ENCODE measurements around the gene CAMKK2. TPM values are rescaled to one million over a fixed set of nuclear protein-coding genes. Genes with fewer than 3 reads are reported as not detected.
A peak's percentile ranks its signal among the peaks of the same experiment; 100 is the strongest.

CAMKK2 gene
- total RNA-seq, 2 experiments from 2014 or later = 22.0 to 22.4 TPM

GRCh38 chr12:121251838-121252237 lies 44.7 kb downstream of the CAMKK2 start:
- Mint-ChIP-seq H3K27ac (no peak overlapping the region), H3K9me3 (no peaks in the 10 kb centered on the region), H3K4me1 (ENCODE audit: low read depth) (peaks cover 3% of the 10 kb centered on the region), H3K36me3 (peaks cover 56% of the 10 kb centered on the region), H3K4me3 (no peak overlapping the region), H3K27me3 (no peaks in the 10 kb centered on the region)
- no peak for DNase-seq
- CTCF ChIA-PET = no interaction called here
- POLR2A ChIA-PET = no interaction called here
- intact Hi-C loops (cut with micrococcal nuclease) = no loop called here

- Mint-ChIP-seq H3K4me3 (no peak overlapping the region), H3K36me3 (peaks cover 51% of the 10 kb centered on the region), H3K27me3 (no peaks in the 10 kb centered on the region), H3K4me1 (ENCODE audit: low read depth) (peaks cover 3% of the 10 kb centered on the region), H3K27ac (no peak overlapping the region), H3K9me3 (no peaks in the 10 kb centered on the region)
- ChIA-PET CTCF (no interaction called here), POLR2A (no interaction called here)
- intact Hi-C loops (cut with micrococcal nuclease) = no loop called here
- DNase-seq = no peak
Observed at GRCh38 chr12:121250359-121250758, 46.1 kb downstream of the CAMKK2 start.

- Mint-ChIP-seq H3K36me3 (peaks cover 38% of the 10 kb centered on the region), H3K27me3 (no peaks in the 10 kb centered on the region), H3K4me3 (no peak overlapping the region), H3K27ac (no peak overlapping the region), H3K9me3 (no peaks in the 10 kb centered on the region), H3K4me1 (ENCODE audit: low read depth) (peaks cover under 1% of the 10 kb centered on the region)
- CTCF ChIA-PET = interaction anchor here (0.5 to 0.6 kb wide), 2 partner anchors 189 to 404 kb away, joined by 3 to 4 read pairs; no protein-coding TSS in a partner anchor
- intact Hi-C loops (cut with micrococcal nuclease) = no loop called here
- no peak for DNase-seq
- POLR2A ChIA-PET = no interaction called here
Observed at GRCh38 chr12:121248622-121249021, 47.9 kb downstream of the CAMKK2 start.

- no peak overlapping the region for H3K4me3 Mint-ChIP-seq
- no peak for DNase-seq
- no peak overlapping the region for H3K27ac Mint-ChIP-seq
- no peaks in the 10 kb centered on the region for H3K9me3 Mint-ChIP-seq
- intact Hi-C loops (cut with micrococcal nuclease) = no loop called here
- no peaks in the 10 kb centered on the region for H3K4me1 Mint-ChIP-seq (ENCODE audit: low read depth)
- ChIA-PET CTCF (no interaction called here), POLR2A (no interaction called here)
- H3K27me3 Mint-ChIP-seq = no peaks in the 10 kb centered on the region
- H3K36me3 Mint-ChIP-seq = peaks cover 25% of the 10 kb centered on the region
Observed at GRCh38 chr12:121246893-121247557, 49.5 kb downstream of the CAMKK2 start.

GRCh38 chr12:121245951-121246350 lies 50.6 kb downstream of the CAMKK2 start:
- DNase-seq = no peak
- Mint-ChIP-seq H3K36me3 (peaks cover 20% of the 10 kb centered on the region), H3K27ac (no peak overlapping the region), H3K4me1 (ENCODE audit: low read depth) (peaks cover 10% of the 10 kb centered on the region), H3K4me3 (no peak overlapping the region), H3K9me3 (no peaks in the 10 kb centered on the region), H3K27me3 (no peaks in the 10 kb centered on the region)
- ChIA-PET POLR2A (no interaction called here), CTCF (no interaction called here)
- intact Hi-C loops (cut with micrococcal nuclease) = no loop called here

GRCh38 chr12:121245031-121245430 lies 51.5 kb downstream of the CAMKK2 start:
- no peak overlapping the region for H3K27ac Mint-ChIP-seq
- ChIA-PET CTCF (no interaction called here), POLR2A (no interaction called here)
- H3K27me3 Mint-ChIP-seq = no peaks in the 10 kb centered on the region
- no peak overlapping the region for H3K4me3 Mint-ChIP-seq
- no peak for DNase-seq
- intact Hi-C loops (cut with micrococcal nuclease) = no loop called here
- no peaks in the 10 kb centered on the region for H3K9me3 Mint-ChIP-seq
- peaks cover 19% of the 10 kb centered on the region for H3K4me1 Mint-ChIP-seq (ENCODE audit: low read depth)
- peaks cover 20% of the 10 kb centered on the region for H3K36me3 Mint-ChIP-seq

- POLR2A ChIA-PET = no interaction called here
- H3K4me1 Mint-ChIP-seq (ENCODE audit: low read depth) = peaks cover 32% of the 10 kb centered on the region
- peak overlapping the region; percentile 79 for H3K27ac Mint-ChIP-seq
- intact Hi-C loops (cut with micrococcal nuclease) = no loop called here
- no peak for DNase-seq
- peaks cover 12% of the 10 kb centered on the region for H3K36me3 Mint-ChIP-seq
- no peaks in the 10 kb centered on the region for H3K27me3 Mint-ChIP-seq
- CTCF ChIA-PET = no interaction called here
- H3K4me3 Mint-ChIP-seq = peak overlapping the region; percentile 57
- no peaks in the 10 kb centered on the region for H3K9me3 Mint-ChIP-seq
Observed at GRCh38 chr12:121241156-121241970, 55.1 kb downstream of the CAMKK2 start.

- Mint-ChIP-seq H3K9me3 (no peaks in the 10 kb centered on the region), H3K4me1 (ENCODE audit: low read depth) (peaks cover 32% of the 10 kb centered on the region), H3K36me3 (peaks cover 15% of the 10 kb centered on the region), H3K27ac (peak overlapping the region; percentile 79), H3K27me3 (no peaks in the 10 kb centered on the region), H3K4me3 (peak overlapping the region; percentile 57)
- ChIA-PET CTCF (interaction anchor here (1.9 to 2.8 kb wide), 2 partner anchors 16 to 181 kb away, joined by 6 to 12 read pairs; no protein-coding TSS in a partner anchor), POLR2A (interaction anchor here (2.3 kb wide), 1 partner anchor 16 kb away, joined by 9 read pairs; no protein-coding TSS in a partner anchor)
- DNase-seq = peak; percentile 88
- intact Hi-C loops (cut with micrococcal nuclease) = no loop called here
Observed at GRCh38 chr12:121240484-121241101, 55.9 kb downstream of the CAMKK2 start.

GRCh38 chr12:121240062-121240420 lies 56.5 kb downstream of the CAMKK2 start:
- Mint-ChIP-seq H3K27me3 (no peaks in the 10 kb centered on the region), H3K4me3 (peak overlapping the region; percentile 57), H3K4me1 (ENCODE audit: low read depth) (peaks cover 32% of the 10 kb centered on the region), H3K9me3 (no peaks in the 10 kb centered on the region), H3K36me3 (peaks cover 15% of the 10 kb centered on the region), H3K27ac (peak overlapping the region; percentile 79)
- ChIA-PET CTCF (interaction anchor here (0.9 to 2.9 kb wide), 5 partner anchors 10 to 593 kb away, joined by 3 to 36 read pairs (median 6); no protein-coding TSS in a partner anchor), POLR2A (interaction anchor here (1.1 to 2.3 kb wide), 3 partner anchors 15 to 156 kb away, joined by 4 to 9 read pairs (median 5); no protein-coding TSS in a partner anchor)
- DNase-seq = no peak
- intact Hi-C loops (cut with micrococcal nuclease) = no loop called here

- ChIA-PET POLR2A (interaction anchor here (1.1 to 2.3 kb wide), 3 partner anchors 15 to 156 kb away, joined by 4 to 9 read pairs (median 5); no protein-coding TSS in a partner anchor), CTCF (interaction anchor here (0.7 to 2.9 kb wide), 8 partner anchors 9 to 656 kb away, joined by 3 to 36 read pairs (median 4); no protein-coding TSS in a partner anchor)
- no peaks in the 10 kb centered on the region for H3K27me3 Mint-ChIP-seq
- H3K27ac Mint-ChIP-seq = peak overlapping the region; percentile 75
- no peak for DNase-seq
- H3K9me3 Mint-ChIP-seq = no peaks in the 10 kb centered on the region
- no peak overlapping the region for H3K4me3 Mint-ChIP-seq
- H3K36me3 Mint-ChIP-seq = peaks cover 20% of the 10 kb centered on the region
- peaks cover 32% of the 10 kb centered on the region for H3K4me1 Mint-ChIP-seq (ENCODE audit: low read depth)
- intact Hi-C loops (cut with micrococcal nuclease) = no loop called here
Observed at GRCh38 chr12:121239351-121240061, 57.0 kb downstream of the CAMKK2 start.

- POLR2A ChIA-PET = interaction anchor here (1.1 to 2.3 kb wide), 3 partner anchors 14 to 157 kb away, joined by 4 to 9 read pairs (median 5); no protein-coding TSS in a partner anchor
- no peak for DNase-seq
- no peaks in the 10 kb centered on the region for H3K27me3 Mint-ChIP-seq
- peak overlapping the region; percentile 75 for H3K27ac Mint-ChIP-seq
- peaks cover 23% of the 10 kb centered on the region for H3K36me3 Mint-ChIP-seq
- intact Hi-C loops (cut with micrococcal nuclease) = no loop called here
- H3K9me3 Mint-ChIP-seq = no peaks in the 10 kb centered on the region
- peaks cover 32% of the 10 kb centered on the region for H3K4me1 Mint-ChIP-seq (ENCODE audit: low read depth)
- CTCF ChIA-PET = interaction anchor here (0.7 to 2.9 kb wide), 7 partner anchors 9 to 656 kb away, joined by 3 to 36 read pairs (median 4); no protein-coding TSS in a partner anchor
- H3K4me3 Mint-ChIP-seq = no peak overlapping the region
Observed at GRCh38 chr12:121238604-121239350, 57.7 kb downstream of the CAMKK2 start.

Measured in activated CD4-positive, alpha-beta memory T cell treated with anti-CD3 and anti-CD28 coated beads for 36 hours (primary cell).